Trophoblast cell (in vitro differentiated cells and primary cell): ENCODE data around the gene TMEM52B.

Experiments used
- DNase-seq, 2 donors: peaks; one replicate each; pipeline ENCODE4 v3.0.0-alpha.2; 2016
- H2AFZ ChIP-seq: 2 replicates; pipeline ENCODE4 v1.6.1; 2013; ENCODE audit warnings: low read length, moderate library complexity, mild to moderate bottlenecking; ENCODE audit not compliant: insufficient read depth, poor library complexity
- H2AK5ac ChIP-seq: 2 replicates; pipeline ENCODE4 v1.6.1; 2013; ENCODE audit warnings: mild to moderate bottlenecking, low read length
- H2BK120ac ChIP-seq: 2 replicates; pipeline ENCODE4 v1.6.1; 2013; ENCODE audit warnings: low read length, mild to moderate bottlenecking, moderate library complexity; ENCODE audit not compliant: insufficient read depth, poor library complexity
- H2BK12ac ChIP-seq: 2 replicates; pipeline ENCODE4 v1.6.1; 2013; ENCODE audit warnings: mild to moderate bottlenecking, low read length, moderate library complexity
- H2BK5ac ChIP-seq: 2 replicates; pipeline ENCODE4 v1.6.1; 2013; ENCODE audit warnings: low read length, low read depth, moderate library complexity, mild to moderate bottlenecking; ENCODE audit not compliant: poor library complexity
- H3K14ac ChIP-seq: 2 replicates; pipeline ENCODE4 v1.6.1; 2013; ENCODE audit warnings: mild to moderate bottlenecking, low read length
- H3K18ac ChIP-seq: 2 replicates; pipeline ENCODE4 v1.6.1; 2013; ENCODE audit warnings: mild to moderate bottlenecking, low read length
- H3K23ac ChIP-seq: 2 replicates; pipeline ENCODE4 v1.6.1; 2013; ENCODE audit warnings: low read length
- H3K27ac ChIP-seq: 2 replicates; pipeline ENCODE4 v1.5.1; 2013; ENCODE audit warnings: low read depth, mild to moderate bottlenecking, inconsistent platforms, low read length, moderate library complexity
- H3K27me3 ChIP-seq: 2 replicates; pipeline ENCODE4 v1.6.1; 2013; ENCODE audit warnings: inconsistent platforms, mild to moderate bottlenecking, low read length, moderate library complexity; ENCODE audit not compliant: insufficient read depth
- H3K36me3 ChIP-seq, 2 experiments: 1 replicate in 1 of 2; 2 replicates in 1 of 2; pipeline ENCODE4 v1.6.1; 2013; ENCODE audit warnings: low read length in 2 of 2, mild to moderate bottlenecking in 2 of 2, moderate library complexity in 1 of 2; ENCODE audit not compliant: insufficient read depth in 2 of 2, control insufficient read depth in 1 of 2
- H3K4ac ChIP-seq: 2 replicates; pipeline ENCODE4 v1.6.1; 2013; ENCODE audit warnings: low read depth, mild to moderate bottlenecking, low read length, moderate library complexity
- H3K4me1 ChIP-seq, 2 experiments: 1 replicate in 1 of 2; 2 replicates in 1 of 2; pipeline ENCODE4 v1.6.1; 2013; ENCODE audit warnings: low read length in 2 of 2, mild to moderate bottlenecking in 2 of 2, moderate library complexity in 1 of 2; ENCODE audit not compliant: insufficient read depth in 2 of 2, control insufficient read depth in 1 of 2
- H3K4me2 ChIP-seq: 2 replicates; pipeline ENCODE4 v1.6.1; 2013; ENCODE audit warnings: inconsistent platforms, mild to moderate bottlenecking, low read length, moderate library complexity
- H3K4me3 ChIP-seq: 2 replicates; pipeline ENCODE4 v1.5.1; 2013; ENCODE audit warnings: mild to moderate bottlenecking, low read depth, low read length, inconsistent platforms
- H3K79me1 ChIP-seq: one replicate; pipeline ENCODE4 v1.6.1; 2013; ENCODE audit warnings: low read length
- H3K79me2 ChIP-seq: 2 replicates; pipeline ENCODE4 v1.6.1; 2013; ENCODE audit warnings: low read length, mild to moderate bottlenecking; ENCODE audit not compliant: control insufficient read depth, insufficient read depth, poor library complexity
- H3K9ac ChIP-seq: 2 replicates; pipeline ENCODE4 v1.6.1; 2013; ENCODE audit warnings: mild to moderate bottlenecking, low read length
- H3K9me3 ChIP-seq: 2 replicates; pipeline ENCODE4 v1.6.1; 2013; ENCODE audit warnings: low read depth, mild to moderate bottlenecking, control low read depth, inconsistent platforms, low read length; ENCODE audit not compliant: insufficient read depth
- H4K12ac ChIP-seq: 2 replicates; pipeline ENCODE4 v1.6.1; 2013; ENCODE audit warnings: low read depth, mild to moderate bottlenecking, low read length, moderate library complexity
- H4K8ac ChIP-seq: 2 replicates; pipeline ENCODE4 v1.6.1; 2013; ENCODE audit warnings: low read depth, mild to moderate bottlenecking, low read length, moderate library complexity
- H4K91ac ChIP-seq: one replicate; pipeline ENCODE4 v1.6.1; 2013; ENCODE audit warnings: low read depth, mild to moderate bottlenecking, low read length, moderate library complexity
- WGBS: extraction: QIAGEN DNeasy Blood & Tissue Kit; methylation state at CpG from one replicate; pipeline ENCODE4 v1.1.7; 2013; ENCODE audit warnings: missing lambda C conversion rate; ENCODE audit not compliant: insufficient read length, insufficient coverage; ENCODE audit errors: extremely low coverage; 5-methylcytosine and 5-hydroxymethylcytosine counted together

The TMEM52B gene

GRCh38 chr12:10179776-10180181, 947 bp downstream of the TMEM52B start:
- H3K4ac ChIP-seq = no peak overlapping the region
- H3K4me1 ChIP-seq = peaks cover 0 to 4% of the 10 kb centered on the region in 2 experiments
- no peak overlapping the region for H4K8ac ChIP-seq
- H2BK5ac ChIP-seq = no peak overlapping the region
- no peak overlapping the region for H4K12ac ChIP-seq
- no peaks in the 10 kb centered on the region for H3K9me3 ChIP-seq
- no peak overlapping the region for H3K23ac ChIP-seq
- H3K18ac ChIP-seq = no peak overlapping the region
- no peaks in the 10 kb centered on the region for H3K79me2 ChIP-seq
- no peak overlapping the region for H2BK12ac ChIP-seq
- H3K4me2 ChIP-seq = no peak overlapping the region
- no peak overlapping the region for H2AFZ ChIP-seq
- DNase-seq = peak; percentile 36 to 91
- H3K79me1 ChIP-seq = no peaks in the 10 kb centered on the region
- no peak overlapping the region for H3K9ac ChIP-seq
- no peaks in the 10 kb centered on the region for H3K36me3 ChIP-seq
- no peak overlapping the region for H2BK120ac ChIP-seq
- no peak overlapping the region for H3K27ac ChIP-seq
- no peak overlapping the region for H3K4me3 ChIP-seq
- WGBS = no CpG with 5 or more reads among the region's 5 CpGs
- no peak overlapping the region for H4K91ac ChIP-seq
- no peak overlapping the region for H3K14ac ChIP-seq
- H2AK5ac ChIP-seq = no peak overlapping the region
- H3K27me3 ChIP-seq = no peaks in the 10 kb centered on the region

- Histone ChIP-seq H2BK12ac (no peak overlapping the region), H3K4me3 (no peak overlapping the region), H3K4ac (no peak overlapping the region), H3K36me3 (no peaks in the 10 kb centered on the region), H3K23ac (no peak overlapping the region), H3K27me3 (no peaks in the 10 kb centered on the region), H4K12ac (no peak overlapping the region), H2AK5ac (no peak overlapping the region), H2BK120ac (no peak overlapping the region), H4K8ac (no peak overlapping the region), H4K91ac (no peak overlapping the region), H3K18ac (no peak overlapping the region), H3K9ac (no peak overlapping the region), H3K27ac (no peak overlapping the region), H2BK5ac (no peak overlapping the region), H3K9me3 (no peaks in the 10 kb centered on the region), H3K79me2 (no peaks in the 10 kb centered on the region), H3K79me1 (no peaks in the 10 kb centered on the region), H3K14ac (no peak overlapping the region), H3K4me2 (no peak overlapping the region), H3K4me1 (peaks cover 0 to 2% of the 10 kb centered on the region in 2 experiments), H2AFZ (no peak overlapping the region)
- no CpG with 5 or more reads among the region's 5 CpGs for WGBS
- DNase-seq = peak; percentile 38 to 60
Measured at GRCh38 chr12:10182354-10183049, 3.7 kb downstream of the TMEM52B start.

- Histone ChIP-seq H3K27me3 (no peaks in the 10 kb centered on the region), H2AFZ (no peak overlapping the region), H2BK5ac (no peak overlapping the region), H3K14ac (no peak overlapping the region), H4K12ac (no peak overlapping the region), H2BK120ac (no peak overlapping the region), H3K9me3 (no peaks in the 10 kb centered on the region), H3K4me3 (no peak overlapping the region), H3K18ac (no peak overlapping the region), H4K8ac (no peak overlapping the region), H3K79me1 (no peaks in the 10 kb centered on the region), H3K4me2 (no peak overlapping the region), H3K27ac (no peak overlapping the region), H4K91ac (no peak overlapping the region), H3K79me2 (no peaks in the 10 kb centered on the region), H3K4me1 (peaks cover 0 to 1% of the 10 kb centered on the region in 2 experiments), H3K36me3 (no peaks in the 10 kb centered on the region), H3K9ac (no peak overlapping the region), H3K4ac (no peak overlapping the region), H3K23ac (no peak overlapping the region), H2BK12ac (no peak overlapping the region), H2AK5ac (no peak overlapping the region)
- WGBS = no CpG with 5 or more reads among the region's 7 CpGs
- DNase-seq = peak in 1 of 2 donors; percentile 63
Measured at GRCh38 chr12:10184261-10184843, 5.5 kb downstream of the TMEM52B start.

- no peak overlapping the region for H4K12ac ChIP-seq
- DNase-seq = no peak
- no peak overlapping the region for H3K14ac ChIP-seq
Measured at GRCh38 chr12:10186299-10186698, 7.5 kb downstream of the TMEM52B start.

More at GRCh38 chr12:10186299-10186698, 7.5 kb downstream of the TMEM52B start:
- Histone ChIP-seq H3K4me2 (no peak overlapping the region), H3K9me3 (no peaks in the 10 kb centered on the region), H3K4ac (no peak overlapping the region), H3K27ac (no peak overlapping the region), H2AK5ac (no peak overlapping the region), H3K4me3 (no peak overlapping the region), H3K27me3 (no peaks in the 10 kb centered on the region), H2BK12ac (no peak overlapping the region), H4K91ac (no peak overlapping the region), H4K8ac (no peak overlapping the region), H2BK120ac (no peak overlapping the region), H3K79me2 (no peaks in the 10 kb centered on the region), H3K79me1 (peaks cover 2% of the 10 kb centered on the region), H3K36me3 (no peaks in the 10 kb centered on the region), H2BK5ac (no peak overlapping the region), H3K23ac (no peak overlapping the region), H3K4me1 (peaks cover 3% of the 10 kb centered on the region in 2 experiments), H3K18ac (no peak overlapping the region), H3K9ac (no peak overlapping the region), H2AFZ (no peak overlapping the region)
- no CpG with 5 or more reads among the region's 11 CpGs for WGBS
